Fibroblast of skin of abdomen (primary cell): ENCODE results near the gene MAP4.
"Not testable (repeated sequence)": the region's sequence is repeated elsewhere in the genome, so short reads cannot be mapped to it uniquely, and the experiment has no call there.

Experiments used
- DNase-seq: peaks from one replicate; pipeline ENCODE4 v3.0.0-alpha.2; 2013

Gene MAP4

GRCh38 chr3:47891613-47892005 lies 124.6 kb downstream of the MAP4 start:
- no peak for DNase-seq

DNA sequence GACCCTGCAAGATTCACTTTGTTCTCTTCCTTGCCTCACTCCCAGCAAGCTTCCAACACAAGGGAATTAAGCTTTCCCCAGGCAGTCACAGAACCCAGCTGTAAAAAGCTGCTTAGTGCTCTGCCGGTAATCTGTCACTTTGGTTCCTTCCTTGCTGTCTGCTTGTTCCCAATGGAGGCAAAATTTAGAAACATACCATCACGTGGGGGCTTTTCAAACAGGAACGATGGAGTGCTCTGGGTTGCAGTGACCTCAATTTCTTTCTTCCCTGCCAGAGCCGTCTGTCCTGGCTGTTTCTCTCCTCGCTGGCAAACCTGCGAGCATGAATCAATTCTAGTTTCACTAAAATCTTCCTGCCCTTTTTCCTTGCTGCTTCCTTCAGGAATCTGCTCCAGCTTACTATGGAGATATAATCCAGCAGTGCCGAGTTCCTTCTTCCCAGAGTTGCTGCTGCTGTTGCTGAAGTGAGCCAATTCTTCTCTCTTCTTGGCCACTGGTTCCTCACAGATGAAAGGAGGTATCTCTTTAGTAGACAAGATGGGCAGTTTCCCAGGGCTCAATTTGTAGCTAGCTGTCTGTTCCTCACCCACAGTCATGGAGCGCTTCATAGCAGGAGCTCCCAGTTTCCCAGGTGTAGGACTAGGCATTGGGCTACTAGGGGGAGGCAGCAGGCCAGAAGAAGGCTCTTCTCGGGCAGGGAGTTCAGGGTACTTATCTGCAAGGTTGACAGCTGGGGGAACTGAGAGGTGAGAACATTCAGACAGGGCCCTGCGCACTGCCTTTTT lies 125.2 kb downstream of the MAP4 start:
- DNase-seq: no peak

GRCh38 chr3:47890126-47890827 lies 125.9 kb downstream of the MAP4 start:
- no peak for DNase-seq

GRCh38 chr3:47888986-47889757 lies 127.0 kb downstream of the MAP4 start:
- no peak for DNase-seq

- DNase-seq: not testable (repeated sequence)
Observed at GRCh38 chr3:47887991-47888390, 128.2 kb downstream of the MAP4 start.

- DNase-seq: no peak
Observed at GRCh38 chr3:47885168-47885567, 131.0 kb downstream of the MAP4 start.

GRCh38 chr3:47884603-47885002 lies 131.6 kb downstream of the MAP4 start:
- DNase-seq: no peak

- DNase-seq: no peak
Observed at GRCh38 chr3:47882338-47882737, 133.9 kb downstream of the MAP4 start.

- DNase-seq: no peak
Observed at GRCh38 chr3:47877719-47878118, 138.5 kb downstream of the MAP4 start.

DNA sequence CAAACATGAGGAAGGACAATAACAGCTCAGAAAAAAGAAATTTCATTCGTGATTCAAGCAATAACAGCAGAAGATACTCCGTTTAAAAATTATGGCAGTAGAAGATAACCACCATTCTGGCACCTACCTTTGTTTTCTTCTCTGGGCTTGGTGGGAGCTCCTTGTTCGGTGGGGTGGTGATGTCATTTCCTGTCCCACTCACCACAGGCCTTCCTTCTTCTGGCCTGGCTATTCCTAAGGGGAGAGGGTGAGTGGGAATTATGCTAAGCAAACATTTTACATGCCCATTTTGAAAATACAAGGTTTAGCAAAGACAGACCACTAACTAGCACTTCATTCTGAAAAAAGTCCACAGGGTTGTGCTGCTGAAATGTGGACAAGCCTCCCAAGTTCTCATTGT lies 138.9 kb downstream of the MAP4 start:
- DNase-seq: no peak

- DNase-seq: no peak
Observed at GRCh38 chr3:47874913-47875312, 141.3 kb downstream of the MAP4 start.

GRCh38 chr3:47874438-47874837 lies 141.8 kb downstream of the MAP4 start:
- no peak for DNase-seq

- DNase-seq: no peak
Observed at GRCh38 chr3:47872916-47873315, 143.3 kb downstream of the MAP4 start.

- DNase-seq: no peak
Observed at GRCh38 chr3:47871389-47871788, 144.8 kb downstream of the MAP4 start.

- DNase-seq: no peak
Observed at GRCh38 chr3:47870702-47871260, 145.4 kb downstream of the MAP4 start.

- no peak for DNase-seq
Observed at GRCh38 chr3:47870156-47870555, 146.1 kb downstream of the MAP4 start.

DNA sequence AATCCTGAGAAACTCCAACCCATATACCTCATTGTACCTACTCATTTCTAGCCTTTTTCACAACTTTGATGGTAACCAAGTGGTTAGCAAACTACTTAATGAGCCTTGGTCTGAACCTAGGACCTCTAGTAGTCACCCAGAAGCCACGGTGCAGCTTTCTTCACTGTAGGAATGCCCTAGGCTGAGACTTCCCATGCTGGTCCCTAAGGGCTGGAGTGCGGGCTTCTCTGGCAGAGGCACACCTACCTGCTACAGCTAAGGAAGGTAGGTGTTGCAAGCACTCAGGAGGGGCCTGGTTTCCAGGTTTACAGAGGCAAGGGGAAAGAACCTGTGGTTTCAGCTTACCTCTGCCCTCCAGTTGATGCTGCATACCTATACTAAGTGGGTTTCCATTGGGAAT lies 147.9 kb downstream of the MAP4 start:
- DNase-seq: no peak

DNA sequence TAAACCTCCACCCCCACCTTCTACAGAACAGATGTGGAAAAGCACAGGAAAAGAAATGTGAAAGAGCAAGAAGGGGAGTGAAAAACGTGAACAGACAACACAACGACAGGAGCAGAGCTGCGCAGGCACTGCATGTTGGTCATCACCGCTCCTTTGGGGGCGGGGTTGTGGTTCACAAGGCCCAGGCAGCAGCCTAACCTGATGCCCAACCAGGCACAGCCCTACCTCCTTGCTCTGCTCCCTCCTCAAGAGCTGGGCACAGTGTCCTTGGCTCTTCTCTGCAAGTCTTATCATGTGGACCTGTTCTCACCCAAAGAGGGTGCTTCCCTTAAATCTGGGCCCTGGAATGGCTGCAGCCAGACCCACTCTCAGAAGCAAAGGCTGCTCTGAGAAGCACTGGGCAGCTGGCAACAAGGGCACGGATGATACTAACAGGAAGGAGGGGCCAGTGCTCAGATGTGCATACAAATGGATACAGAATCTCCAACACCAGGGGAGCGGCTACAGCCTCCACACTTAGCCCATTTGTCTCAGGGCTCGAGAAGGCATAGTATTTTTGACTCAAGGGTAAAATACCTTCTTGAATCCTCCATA lies 148.7 kb downstream of the MAP4 start:
- DNase-seq: no peak

GRCh38 chr3:47865192-47865591 lies 151.0 kb downstream of the MAP4 start:
- DNase-seq: no peak

DNA sequence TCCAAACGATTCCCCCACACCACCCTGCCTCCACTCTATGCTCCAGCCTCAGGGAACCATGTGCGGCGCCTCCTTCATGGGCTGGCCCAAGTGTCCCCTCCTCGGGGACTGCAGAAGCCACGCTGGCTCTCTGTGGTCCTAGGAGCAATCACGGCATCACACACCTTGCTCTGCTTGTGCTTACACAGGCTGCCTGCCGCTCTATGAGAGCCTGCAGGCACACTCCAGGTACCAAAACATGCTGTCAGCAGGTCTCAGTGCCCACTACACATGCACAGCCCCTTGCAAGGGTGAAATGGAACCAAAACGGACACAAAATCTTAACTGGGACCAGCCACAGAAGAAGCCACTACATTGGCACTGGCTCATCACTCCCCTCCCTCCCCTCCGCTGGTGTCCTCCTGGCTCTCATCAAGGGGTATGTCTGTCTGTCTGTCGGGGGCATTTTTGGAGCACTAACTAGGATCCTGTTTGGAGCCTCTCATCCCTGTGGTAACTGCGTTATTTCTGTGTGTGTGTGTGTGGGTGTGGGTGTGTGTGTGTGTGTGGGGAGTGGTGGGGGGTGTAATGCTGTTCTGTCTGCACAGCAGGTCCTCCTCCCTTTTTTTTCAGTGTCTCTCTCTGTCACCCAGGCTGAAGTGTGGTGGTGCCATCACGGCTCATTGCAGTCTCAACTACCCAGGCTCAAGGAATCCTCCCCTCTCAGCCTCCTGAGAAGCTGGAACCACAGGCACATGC lies 152.7 kb downstream of the MAP4 start:
- DNase-seq: no peak

DNA sequence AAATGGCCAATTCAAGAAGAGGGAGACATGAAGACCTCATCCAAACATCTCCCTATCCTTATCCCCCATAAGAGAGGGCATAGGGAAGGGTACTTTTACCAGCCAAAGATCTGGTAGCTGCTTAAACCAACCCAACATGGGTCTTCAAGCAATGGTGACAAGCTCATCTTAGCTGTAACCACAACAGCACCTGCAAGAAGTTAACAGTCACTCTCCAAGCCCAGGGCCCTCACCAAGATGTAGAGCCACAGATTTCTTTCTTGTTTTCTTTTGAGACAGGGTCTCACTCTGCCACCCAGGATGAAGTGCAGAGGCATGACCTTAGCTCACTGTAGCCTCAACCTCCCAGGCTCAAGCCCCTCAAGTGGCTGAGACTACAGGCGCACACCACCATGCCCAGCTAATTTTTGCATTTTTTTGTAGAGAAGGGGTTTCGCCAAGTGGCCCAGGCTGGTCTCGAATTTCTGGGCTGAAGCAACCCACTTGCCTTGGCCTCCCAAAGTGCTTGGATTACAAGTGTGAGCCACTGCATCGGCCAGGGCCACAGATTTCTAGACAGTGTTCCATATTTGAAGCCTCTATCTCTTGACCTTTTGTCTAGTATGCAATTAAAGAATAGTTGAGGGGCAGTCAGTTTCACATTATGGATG lies 156.1 kb downstream of the MAP4 start:
- no peak for DNase-seq
